Medulla oblongata (tissue), 1 donor: ENCODE data around the gene EAF2.
"Not testable (repeated sequence)": the region's sequence is repeated elsewhere in the genome, so short reads cannot be mapped to it uniquely, and the experiment has no call there.

Experiments
- DNase-seq: peaks from one replicate; pipeline ENCODE4 v3.0.0-alpha.2; 2015; ENCODE audit errors: extremely low spot score

EAF2 gene

DNA sequence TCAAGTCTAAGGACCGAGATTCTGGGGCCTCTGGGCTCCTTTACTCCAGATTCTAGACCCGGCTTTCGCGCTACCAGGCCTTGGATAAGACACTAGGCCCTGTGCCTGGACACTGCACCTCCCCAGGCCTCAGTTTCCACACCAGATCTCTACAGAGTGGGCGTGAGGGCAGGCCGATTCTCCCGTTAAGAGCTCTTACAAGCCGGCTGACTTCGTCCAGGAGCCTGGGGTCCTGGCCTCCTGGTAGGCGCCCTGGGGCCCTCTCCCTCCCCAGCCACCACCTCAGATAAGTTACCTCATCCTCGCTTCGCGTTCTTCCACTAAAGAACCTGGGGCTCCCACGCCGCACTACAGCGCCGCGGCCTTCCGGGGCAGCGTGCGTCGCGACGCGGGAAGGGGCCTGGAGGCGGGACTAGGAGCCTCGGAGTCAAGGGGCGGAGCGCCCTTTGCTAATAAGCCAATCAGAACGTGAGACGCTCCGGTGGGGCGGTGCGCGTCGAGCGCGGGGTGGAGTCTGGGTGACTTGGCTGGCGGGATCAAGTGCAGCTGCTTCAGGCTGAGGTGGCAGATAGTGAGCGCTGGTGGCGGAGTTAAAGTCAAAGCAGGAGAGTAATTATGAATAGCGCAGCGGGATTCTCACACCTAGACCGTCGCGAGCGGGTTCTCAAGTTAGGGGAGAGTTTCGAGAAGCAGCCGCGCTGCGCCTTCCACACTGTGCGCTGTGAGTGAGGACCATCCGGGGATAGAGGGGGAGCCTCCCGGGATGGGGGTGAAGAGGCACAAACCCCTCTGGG, at the start of gene EAF2, which contains the start of gene IQCB1:
Gene EAF2 (plus strand): TSS at position 539 of the 794 bp plus-strand sequence. CDS start 77 bp downstream, at position 616.
Gene IQCB1 (minus strand): TSS at position 390 of the 794 bp plus-strand sequence. CDS start 6,100 bp downstream, outside the sequence.
- DNase-seq, result peak; percentile 99

DNA sequence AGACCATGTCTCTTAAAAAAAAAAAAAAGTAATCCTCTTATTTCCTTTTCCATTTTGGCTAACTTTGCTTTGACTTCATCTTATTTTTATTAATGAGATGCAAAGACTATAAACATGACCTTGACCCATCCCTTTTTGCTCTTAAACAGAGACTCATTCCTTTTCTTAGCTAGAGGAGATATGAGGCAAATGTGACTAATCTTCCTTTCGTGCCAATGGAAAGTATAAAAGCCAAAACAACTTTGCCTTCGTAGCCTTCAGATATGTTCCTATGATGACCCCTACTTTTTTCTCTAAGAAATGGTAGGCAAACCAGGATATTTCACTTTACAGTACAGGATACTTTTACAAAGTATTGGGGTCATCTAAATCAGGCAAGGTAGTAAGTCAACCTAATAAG, 48.5 kb upstream of the EAF2 start:
- no peak for DNase-seq

DNA sequence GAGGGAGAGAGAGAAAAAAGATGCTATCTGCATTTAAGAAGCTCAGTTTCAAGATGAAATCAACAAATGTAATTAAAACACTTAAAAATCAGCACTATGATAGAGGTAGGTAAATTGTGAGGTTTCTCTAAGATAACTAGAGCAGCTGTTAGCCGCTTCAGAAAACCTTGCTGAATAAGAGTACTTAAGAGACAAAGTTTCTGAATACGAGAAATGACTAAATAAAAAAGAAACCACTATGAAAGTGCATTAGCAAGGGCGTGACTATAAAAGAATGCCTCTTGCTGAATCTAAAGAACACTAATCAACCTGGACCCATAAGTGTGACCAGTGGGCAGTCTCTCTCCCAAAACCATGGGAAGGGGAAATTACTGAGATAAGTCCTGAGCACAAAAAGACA, 41.9 kb upstream of the EAF2 start:
- no peak for DNase-seq

DNA sequence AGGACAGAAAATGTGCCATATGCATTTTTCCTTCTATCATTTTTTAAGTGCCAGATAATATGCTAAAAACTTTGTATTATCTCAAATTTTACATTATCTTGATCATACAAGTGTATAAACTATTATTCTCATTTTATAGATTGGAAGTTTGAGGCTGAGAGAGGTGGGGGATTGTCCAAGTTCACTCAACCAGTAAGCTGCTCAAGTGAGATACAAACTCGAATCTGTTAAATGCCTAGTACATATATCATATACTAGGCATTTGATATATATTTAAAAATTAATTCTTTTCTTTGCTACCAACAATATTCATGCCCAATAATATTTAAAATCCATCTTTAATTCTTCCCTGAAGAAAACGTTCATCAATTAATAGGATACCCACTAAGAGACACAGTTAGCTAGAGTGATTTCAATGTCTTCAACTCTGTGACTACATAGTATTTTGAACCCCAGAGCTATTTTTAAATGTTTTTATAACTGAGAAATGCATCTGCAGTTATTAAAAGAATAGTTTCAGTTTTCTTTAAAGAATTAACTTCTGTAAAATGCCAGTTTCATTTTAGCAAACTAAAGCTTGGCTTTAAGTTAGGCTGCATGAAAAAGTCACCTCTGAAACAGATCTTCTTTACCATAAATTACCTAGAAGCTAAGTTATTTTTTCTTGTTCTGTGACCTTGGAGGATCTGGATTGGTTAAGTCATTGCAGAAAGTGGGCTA, 40.6 kb upstream of the EAF2 start:
- DNase-seq, result no peak

DNA sequence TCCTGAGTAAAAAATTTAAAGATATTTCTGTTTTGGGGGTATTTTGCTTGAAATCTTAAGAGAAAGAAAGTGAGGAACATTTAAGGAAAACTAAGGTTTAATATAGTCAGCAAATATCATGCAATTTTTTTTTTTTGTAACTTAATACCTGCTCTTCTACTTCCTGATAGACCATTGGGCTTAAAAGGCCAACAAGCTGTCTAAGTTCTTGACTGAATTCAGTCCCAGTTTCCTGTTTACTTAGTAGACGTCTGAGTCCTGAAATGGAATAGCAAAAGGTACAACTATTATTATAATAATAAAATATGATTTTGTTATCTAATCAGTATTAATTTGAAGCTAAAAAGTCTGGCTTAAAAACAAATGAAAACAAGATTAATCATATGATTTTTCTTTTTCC, 38.0 kb upstream of the EAF2 start:
- DNase-seq, result no peak

DNA sequence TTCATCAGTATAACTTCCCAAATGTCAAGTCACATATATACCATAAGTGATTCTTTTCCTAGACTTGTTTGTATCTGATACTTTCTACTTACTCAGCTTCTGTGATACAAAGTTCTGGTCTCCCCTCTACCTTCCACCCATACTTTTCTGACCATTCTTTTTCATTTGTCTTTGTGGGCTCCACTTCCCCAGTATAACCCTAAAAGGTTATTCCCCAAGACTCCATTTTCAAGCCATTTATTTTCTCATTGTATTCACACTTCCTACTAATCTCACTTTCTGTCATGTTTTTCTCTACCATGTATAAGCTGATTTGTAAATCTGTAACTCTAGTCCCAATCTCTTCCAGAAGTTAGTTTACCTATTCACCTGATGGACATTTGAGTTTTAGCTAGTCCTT, 34.1 kb upstream of the EAF2 start:
- DNase-seq, result no peak

DNA sequence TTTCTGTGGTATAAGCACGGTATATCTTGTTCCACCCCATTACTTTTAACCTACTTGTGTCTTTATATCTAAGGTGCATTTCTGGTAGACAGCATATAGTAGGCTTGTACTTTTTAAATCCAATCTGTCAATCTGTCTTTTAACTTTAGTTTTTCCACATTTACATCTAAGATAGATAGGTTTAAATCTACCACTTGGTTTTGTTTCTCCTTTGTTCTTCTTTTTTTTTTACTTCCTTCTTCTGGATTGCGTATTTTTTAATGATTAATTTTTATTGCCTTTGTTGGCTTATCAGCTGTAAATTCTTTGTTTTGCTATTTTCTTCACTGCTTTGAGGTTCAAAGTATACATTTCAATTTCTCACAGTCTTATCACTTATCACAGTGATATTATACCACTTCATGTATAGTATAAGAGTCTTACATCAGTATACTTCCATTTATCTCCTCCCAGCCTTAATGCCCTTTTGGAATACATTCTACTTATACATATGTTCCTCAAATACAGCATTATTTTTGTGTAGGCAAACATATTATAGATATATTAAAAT, 31.2 kb upstream of the EAF2 start:
- DNase-seq, result no peak

DNA sequence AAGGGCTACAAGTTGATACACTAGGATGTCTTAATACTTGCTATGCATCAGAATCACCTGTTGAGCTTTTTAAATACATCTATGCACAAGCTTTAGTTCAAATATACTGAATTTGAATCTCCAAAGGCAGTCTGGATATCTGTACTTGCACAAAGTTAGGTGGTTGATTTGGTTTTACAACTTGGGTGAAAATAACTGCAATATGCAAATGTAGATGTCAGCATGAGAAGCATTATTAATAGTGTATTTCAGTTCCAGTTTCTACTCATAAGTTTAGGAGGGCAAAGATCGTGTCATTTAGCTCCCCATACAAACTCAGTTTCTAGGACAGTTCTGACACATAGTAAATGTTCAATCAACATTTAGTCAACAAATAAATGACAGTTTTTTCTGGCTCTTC, 25.8 kb upstream of the EAF2 start:
- DNase-seq, result no peak

DNA sequence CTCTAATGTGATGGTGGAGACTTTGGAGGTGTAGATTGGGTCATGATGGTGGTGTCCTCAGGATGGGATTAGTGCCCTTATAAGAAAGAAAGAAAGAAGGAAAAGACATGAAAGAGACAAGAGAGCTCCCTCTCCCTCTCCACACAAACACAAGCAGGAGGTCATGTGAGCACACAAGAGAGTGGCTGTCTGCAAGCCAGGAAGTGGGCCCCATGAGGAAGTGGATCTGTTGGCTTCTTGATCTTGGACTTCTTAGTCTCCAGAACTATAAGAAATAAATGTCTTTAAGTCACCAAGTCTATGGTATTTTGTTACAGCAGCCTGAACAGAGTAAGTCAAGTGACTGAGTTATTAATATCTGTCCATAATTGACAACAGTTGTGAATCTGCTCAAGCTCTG, 17.3 kb upstream of the EAF2 start:
- DNase-seq, result no peak

DNA sequence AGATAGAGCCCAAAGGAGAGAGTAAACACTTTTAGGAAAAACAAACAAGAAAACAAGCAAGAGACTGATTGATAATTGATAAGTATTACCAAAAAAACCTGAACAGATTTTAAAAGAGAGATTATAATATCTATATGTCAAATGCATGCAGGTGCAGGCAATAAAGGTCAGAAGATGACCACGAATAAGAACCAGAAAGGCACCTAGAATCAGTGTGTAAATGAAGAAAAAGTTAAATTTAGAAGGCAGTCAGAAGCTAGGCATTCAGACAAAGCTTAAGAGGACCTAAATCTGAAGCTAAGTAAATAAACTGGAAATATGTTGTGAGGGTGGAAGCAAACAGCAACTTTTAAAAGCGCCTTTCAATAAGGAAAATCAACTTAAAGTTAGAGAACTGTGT, 16.4 kb upstream of the EAF2 start:
- DNase-seq, result no peak

DNA sequence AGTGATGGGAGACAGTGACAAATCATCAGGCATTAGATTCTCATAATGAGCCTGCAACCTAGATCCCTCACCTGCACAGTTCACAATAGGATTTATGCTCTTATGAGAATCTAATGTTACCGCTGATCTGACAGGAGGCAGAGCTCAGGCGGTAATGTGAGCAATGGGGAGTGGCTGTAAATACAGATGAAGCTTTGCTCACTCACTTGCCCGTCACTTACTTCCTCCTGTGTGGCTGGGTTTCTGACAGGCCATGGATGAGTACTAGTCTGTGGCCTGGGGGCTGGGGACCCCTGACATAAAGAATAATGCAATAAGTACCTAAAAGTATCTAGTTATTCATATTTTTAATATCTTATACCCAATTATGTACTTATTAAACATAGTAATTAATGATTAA, 15.8 kb upstream of the EAF2 start:
- no peak for DNase-seq

DNA sequence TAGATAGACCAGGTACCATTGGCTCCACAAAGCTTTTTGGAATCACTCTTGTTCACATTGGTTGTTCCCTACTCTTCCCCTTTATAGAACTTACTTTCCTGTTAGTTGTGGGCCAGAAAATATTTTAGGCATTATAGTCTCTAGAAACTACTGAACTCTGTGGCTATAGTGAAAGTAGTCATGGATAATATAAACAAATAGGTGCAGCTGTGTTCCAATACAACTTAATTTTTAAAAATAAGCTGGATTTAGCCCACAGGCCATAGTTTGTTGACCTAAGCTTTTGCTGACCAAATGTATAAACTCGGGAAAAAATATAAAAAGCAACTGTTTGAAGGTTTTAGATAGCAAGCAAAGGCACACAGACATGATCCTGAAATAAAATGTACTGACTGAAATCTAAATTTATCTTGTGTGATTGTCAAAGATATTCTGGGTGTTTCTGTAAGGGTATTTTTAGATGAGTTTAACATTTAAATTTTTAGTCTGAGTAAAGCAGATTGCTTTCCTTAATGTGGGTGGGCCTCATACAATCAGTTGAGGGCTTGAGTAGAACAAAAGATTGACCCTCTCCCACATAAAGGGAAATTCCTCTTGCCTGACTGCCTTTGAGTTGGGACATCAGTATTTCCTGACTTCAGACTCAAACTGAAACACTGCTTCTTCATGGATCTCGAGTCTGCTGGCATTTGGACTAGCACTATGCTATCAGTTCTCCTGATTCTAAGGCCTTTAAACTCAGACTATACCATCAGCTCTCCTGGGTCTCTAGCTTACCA, 13.4 kb upstream of the EAF2 start:
- DNase-seq, result no peak

DNA sequence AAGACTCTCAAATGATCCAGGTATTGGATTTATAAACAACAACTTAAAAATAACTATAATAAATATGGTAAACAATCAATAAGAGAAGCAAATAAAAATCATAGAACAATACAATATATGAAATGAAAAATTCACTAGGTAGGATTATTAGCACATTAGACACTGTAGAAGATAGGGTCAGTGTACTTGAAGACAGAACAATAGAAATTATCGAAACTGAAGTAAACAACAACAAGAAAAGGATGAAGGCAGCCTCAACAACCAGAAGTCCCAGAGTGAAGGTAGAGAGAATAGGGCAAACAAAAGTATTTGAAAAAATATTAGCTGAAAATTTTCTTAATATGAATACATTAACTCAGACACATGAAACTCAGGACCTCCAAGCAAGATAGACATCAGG, 12.0 kb upstream of the EAF2 start:
- no peak for DNase-seq

DNA sequence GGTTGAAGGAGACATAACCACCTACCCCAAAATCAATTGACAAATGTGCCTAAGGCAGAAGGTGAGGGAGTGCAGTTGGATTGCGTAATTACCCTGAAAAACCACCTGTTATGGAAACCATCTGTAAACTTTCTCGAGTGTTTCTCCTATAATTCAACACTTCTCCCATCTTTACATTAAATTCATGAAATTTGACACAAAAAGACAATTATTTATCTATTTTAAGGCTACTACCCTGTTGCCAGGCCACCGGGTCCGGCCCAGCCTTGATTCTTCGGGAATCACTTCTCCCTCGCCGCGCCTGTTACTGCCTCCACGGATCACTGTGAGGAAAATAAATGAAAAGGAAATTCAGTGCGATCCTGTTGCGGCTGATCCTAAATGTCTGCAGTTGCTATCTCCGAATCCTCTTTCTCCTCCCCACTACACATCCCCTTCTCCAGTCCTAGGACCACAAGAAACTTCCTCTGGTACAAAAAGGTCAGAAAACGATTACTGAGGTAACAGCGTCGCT, 795 bp upstream of the EAF2 start:
- DNase-seq, result no peak

DNA sequence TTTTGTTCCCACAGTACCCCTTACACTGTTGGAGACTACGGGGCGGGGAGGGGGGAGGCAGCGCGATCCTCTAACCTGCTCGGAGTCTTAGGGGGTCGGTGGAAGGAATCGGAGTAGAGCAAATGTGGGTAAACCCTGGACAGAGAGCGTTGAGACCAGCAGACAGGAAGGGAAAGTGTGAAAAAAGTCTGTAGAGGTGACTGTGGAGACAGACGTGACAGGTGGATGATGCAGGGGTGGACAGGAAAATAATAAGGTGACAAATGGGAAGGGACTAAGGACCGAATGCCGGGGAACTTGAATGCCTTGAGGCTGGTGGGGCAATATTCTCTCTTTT, 424 bp downstream of the EAF2 start:
- DNase-seq, result peak; percentile 28

DNA sequence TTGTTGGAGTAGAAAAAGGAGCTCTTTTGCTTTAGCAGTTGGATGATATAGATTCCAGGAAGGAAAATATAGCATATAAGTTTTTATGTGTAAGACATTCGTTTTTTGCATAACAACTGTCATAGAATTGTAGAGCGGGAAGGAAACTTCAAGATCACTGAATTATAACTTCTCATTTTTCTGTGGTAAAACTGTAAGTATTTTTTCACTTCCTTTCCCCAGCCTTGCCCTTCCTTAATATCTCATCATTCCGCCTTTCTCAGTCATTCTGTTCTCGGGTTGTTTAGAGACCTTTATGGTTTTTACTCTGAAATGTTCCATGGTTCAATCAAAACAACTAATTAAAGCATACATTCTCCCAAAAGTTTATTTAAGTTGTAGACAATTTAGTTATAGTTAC, 1.1 kb downstream of the EAF2 start:
- no peak for DNase-seq

DNA sequence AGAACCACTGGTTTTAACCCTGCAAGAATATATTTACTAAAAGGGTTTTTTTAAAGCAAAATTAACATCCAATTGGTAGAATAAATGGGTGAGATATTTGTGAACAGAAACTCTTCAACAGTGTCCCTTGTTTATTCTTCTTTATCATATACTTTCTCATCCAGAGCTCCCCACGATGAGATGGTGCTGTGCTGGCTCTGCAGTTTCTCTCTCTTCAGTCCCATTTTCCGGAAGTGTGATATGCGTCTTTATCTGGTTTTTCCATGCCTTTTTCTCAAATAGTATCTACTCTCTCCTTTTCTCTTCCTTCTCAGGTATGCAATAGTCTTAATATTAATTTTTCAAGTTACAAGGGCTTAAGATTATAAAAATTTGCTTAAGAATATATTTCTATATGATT, 1.5 kb downstream of the EAF2 start:
- no peak for DNase-seq

DNA sequence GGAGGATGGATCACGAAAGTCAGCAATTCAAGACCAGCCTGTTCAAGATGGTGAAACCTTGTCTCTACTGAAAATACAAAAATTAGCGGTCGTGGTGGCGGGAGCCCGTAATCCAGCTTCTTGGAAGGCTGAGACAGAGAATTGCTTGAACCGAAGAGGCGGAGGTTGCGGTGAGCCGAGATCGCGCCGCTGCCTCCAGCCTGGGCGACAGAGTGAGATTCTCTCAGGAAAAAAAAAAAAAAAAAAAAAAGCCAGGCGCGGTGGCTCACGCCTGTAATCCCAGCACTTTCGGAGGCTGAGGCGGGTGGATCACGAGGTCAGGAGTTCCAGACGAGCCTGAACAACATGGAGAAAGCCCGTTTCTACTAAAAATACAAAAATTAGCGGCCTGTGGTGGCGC, 5.0 kb downstream of the EAF2 start:
- no peak for DNase-seq

DNA sequence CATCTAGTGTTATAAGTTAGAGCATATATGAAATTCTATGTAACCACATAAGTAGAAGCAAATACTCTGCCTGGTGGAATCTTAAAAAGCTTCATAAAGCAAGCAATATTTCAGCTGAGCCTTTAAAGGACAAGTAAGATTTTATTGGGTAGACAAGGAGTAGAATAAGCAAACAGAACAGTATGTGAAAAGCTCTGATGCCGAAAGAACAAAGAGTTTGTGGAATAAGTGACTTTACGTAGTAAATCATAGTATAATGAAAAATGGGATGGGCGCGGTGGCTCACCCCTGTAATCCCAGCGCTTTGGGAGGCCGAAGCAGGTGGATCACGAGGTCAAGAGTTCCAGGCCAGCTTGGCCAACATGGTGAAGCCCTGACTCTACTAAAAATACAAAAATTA, 9.9 kb downstream of the EAF2 start:
- no peak for DNase-seq

DNA sequence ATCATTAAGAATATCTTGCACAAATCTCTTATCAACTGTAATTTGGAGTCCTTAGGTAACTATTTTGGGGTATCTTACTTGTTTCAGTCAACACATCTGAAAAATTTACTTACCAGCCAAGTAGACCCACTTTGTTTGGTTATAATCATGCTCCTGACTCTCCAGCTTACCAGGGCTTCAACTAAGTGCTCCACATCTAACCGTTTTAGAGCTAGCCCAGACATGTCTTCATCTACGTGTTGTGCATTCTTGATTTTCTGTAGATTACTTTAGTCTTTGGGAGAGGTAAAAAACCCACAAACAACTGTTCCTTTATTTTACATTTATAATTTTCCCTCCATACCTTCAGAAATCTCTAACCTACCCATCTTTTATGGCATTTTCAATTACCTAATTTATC, 17.2 kb downstream of the EAF2 start:
- DNase-seq, result no peak

DNA sequence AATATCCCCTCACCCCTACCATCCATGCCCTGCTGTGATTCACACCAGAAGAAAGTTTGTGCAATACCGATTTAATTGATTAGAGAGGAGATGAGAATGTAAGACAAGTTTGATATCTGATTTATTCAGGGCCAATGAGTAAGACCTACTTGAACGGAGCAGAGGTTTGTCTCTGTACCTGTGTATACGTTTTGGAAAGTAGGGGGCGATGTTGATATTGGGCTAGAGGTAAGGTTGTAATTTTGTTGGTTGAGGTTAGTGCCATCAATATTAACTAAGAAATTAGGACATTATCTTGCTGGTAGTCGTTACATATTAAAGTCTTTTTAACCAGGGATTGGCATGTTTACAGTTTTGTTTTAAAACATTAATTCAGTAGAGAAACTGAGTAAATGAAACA, 20.5 kb downstream of the EAF2 start:
- no peak for DNase-seq

DNA sequence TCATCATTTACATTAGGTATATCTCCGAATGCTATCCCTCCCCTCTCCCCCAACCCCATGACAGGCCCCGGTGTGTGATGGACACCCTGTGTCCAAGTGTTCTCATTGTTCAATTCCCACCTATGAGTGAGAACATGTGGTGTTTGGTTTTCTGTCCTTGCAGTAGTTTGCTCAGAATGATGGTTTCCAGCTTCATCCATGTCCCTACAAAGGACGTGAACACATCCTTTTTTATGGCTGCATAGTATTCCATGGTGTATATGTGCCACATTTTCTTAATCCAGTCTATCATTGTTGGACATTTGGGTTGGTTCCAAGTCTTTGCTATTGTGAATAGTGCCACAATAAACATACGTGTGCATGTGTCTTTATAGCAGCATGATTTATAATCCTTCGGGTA, 22.8 kb downstream of the EAF2 start:
- not testable (repeated sequence) for DNase-seq
